Mucosa of gallbladder (tissue), 1 donor: ENCODE results near the gene NT5C. TPM values are rescaled to one million over a fixed set of nuclear protein-coding genes. Genes with fewer than 3 reads are reported as not detected.

Source experiments
- DNase-seq: peaks from one replicate; pipeline ENCODE4 v3.0.0-alpha.2; 2020; ENCODE audit warnings: low spot score
- total RNA-seq: library from RNA; stranded (reverse); gene quantifications from one replicate; pipeline ENCODE4 v1.2.1, GENCODE V29; 2021
- donor health status: DM: no; HTN: no; CAD: no.

Gene NT5C
- total RNA-seq, 1 donor from 2014 or later = 50.0 TPM

DNA sequence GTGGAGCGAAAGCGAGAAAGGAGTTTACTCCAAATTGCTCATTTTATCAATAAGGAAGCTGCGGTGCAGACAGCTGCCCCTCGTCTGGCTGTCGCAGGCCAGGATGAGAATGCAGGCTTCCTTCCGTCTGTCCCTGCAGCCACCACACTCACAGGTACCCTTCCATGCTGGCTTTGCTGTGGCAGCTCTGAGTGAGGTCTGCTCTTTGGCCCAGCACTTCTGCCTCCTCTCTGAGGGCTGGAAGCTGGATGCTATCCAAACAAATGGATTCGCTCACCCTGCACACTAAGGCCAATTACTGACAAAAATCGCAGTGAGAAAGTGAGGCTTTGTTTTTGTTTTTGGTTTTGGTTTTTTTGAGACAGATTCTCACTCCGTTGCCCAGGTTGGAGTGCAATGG lies 14.8 kb downstream of the NT5C start:
- no peak for DNase-seq

DNA sequence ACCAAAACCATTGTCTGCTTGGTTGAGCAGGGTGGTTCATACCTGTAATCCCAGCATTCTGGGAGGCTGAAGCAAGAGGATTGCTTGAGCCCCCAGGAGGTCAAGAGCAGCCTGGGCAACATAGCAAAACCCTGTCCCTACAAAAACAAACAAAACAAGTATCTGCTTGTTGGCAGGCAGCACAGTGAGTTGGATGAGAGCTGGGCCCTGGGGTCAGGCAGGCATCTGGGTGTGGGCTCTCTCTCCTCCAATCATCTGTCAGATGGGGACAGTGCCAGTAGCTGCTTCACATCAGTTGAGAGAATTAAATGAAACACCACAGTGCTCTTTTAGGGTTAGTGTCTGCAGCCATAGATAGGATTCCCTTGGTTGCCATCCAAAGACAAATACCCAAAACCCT lies 16.0 kb downstream of the NT5C start:
- no peak for DNase-seq

DNA sequence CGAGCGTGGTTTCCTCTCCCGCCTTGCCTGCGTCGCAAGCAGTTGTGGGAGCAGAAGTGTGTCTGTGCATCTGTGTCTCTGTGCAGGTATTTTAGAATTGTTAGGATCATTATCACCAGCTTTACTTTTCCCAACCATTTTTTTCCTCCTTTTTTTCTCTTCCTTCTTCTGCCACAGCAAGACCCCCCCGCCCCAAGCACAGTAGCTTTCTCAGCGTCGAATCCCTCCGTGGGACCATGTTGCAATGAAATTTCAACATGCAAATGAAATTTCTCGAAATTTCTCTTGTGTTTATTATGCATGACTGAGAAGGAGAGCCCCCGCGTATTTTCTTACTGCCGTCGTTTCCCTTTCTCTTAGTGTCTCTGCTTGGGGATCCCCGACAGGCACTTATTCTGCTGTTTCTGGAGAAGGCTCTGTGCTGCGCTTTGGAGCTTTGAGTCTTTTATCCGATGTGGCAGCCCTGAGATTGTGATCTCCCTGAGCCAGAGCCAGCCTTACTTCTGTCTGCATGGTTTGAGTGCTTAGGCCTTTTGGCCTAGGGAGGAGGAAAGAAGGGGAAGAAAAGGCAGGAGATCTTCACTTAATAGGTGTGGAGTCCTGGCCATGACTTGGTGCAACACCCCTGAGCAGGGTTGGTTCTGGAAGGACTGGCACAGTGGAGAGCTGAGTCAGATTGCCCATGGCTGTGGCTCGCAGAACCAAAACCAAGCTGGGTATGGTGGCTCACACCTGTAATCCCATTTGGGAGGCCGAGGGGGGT lies 16.8 kb downstream of the NT5C start:
- no peak for DNase-seq

DNA sequence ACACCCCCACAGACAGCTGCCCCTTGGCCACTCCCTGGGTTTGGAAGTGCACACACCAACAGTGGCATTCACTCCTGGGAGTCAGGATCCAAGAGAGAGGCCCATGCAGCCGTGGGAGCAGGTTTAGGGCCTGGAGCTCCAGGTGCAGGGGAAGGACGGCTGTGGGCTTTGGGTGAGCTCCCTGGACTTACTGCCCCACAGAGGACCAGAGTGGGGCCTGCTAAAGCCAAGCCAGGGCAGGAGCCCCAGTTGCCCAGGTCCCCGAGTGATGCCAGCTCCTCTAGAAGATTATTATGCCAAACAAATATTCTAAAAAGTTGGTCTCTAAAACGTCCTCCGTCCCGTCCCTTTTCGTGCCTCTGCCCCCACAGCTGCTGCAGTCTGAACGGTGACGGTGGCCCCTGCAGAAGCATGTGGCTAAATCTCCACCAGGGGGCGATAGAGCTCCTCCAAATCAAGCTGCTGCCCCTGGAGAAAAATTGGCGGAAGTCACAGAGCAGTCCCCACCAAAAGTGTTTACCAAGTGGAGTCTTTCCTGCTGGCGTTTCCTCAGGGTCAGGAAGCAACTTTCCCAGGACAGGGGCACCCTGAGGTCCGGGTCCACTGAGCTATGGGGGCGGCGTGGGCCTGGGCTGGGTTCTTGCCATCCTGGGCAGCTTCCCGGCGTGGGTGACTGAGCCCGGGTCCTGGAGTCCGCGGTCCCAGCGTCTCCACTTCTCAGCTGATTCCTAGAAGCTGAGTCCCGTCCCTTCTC lies 17.6 kb downstream of the NT5C start:
- DNase-seq = peak; percentile 93

DNA sequence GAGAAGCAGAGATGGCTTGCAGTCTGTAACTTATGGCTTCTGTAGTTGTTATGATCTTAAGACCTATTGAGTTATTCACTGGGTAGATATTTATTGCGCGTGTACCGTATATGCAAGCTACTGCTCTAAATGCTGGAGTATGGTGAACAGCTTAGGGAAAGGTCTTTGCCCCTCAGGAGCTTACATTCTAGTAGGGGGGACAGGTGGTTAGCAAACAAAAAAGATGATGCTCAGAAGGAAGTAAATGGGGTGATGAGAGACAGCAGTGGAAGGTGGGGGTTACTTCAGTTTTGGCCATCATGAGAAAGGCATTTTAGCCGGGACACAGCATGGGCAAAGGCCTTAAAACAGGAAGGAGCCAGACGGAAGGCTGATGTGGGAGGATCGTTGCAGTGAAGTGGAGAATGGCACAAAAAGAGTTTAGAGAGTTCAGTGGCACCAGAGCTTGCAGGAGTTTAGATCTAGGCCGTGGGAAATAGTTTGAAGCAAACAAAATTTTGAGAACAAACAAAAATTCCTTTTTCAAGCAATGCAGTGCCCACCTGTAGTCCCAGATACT lies 19.7 kb downstream of the NT5C start:
- no peak for DNase-seq

GRCh38 chr17:75110234-75110937 lies 21.2 kb downstream of the NT5C start:
- DNase-seq = no peak

DNA sequence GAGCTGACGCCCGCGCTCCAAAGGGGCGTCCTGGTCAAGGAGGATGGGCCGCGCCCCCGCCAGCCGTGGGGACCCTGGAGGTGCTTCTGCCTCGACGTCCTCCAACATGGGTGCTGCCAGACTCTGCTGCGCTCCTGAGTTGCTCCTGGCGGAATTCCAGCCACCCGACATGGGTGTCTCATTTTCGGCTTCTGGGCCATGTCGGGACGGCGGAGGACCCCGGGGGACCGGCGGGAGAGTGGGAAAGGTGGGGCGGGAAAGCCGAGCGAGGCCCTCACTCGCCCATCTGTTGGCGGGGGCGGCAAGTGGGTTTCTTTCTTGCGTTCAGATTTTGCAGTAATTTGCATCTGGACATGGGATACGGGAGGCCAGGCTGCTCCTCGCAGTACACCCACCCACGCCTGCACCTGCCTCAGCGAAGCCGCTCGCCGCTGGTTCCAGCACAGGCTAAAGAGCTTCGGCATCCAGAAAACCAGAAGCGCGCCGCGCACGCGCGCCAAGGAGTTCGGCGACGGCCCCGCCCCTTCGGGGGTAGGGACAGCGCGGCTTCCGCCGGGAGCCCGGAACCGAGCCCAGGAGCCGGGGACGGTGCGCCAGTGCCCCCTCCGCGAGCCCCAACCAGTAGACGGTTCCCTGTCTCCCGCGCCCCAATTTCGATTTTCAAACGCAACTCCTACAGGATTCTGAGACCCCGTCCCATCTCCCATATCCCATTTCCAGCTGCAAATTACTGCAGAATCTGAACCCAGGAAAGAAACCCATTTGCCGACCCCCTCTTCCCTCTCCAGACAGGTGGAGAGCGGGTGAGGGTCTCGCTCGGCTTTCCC lies 21.9 kb downstream of the NT5C start, which contains the start of gene ARMC7:
ARMC7 (plus strand) TSS at position 563 of the 827 bp plus-strand sequence. CDS start 320 bp downstream, outside the sequence.
- DNase-seq = peak; percentile 91

- no peak for DNase-seq
Measured at GRCh38 chr17:75109046-75109406, 22.5 kb downstream of the NT5C start.

GRCh38 chr17:75108193-75108592 lies 23.3 kb downstream of the NT5C start:
- DNase-seq = no peak

DNA sequence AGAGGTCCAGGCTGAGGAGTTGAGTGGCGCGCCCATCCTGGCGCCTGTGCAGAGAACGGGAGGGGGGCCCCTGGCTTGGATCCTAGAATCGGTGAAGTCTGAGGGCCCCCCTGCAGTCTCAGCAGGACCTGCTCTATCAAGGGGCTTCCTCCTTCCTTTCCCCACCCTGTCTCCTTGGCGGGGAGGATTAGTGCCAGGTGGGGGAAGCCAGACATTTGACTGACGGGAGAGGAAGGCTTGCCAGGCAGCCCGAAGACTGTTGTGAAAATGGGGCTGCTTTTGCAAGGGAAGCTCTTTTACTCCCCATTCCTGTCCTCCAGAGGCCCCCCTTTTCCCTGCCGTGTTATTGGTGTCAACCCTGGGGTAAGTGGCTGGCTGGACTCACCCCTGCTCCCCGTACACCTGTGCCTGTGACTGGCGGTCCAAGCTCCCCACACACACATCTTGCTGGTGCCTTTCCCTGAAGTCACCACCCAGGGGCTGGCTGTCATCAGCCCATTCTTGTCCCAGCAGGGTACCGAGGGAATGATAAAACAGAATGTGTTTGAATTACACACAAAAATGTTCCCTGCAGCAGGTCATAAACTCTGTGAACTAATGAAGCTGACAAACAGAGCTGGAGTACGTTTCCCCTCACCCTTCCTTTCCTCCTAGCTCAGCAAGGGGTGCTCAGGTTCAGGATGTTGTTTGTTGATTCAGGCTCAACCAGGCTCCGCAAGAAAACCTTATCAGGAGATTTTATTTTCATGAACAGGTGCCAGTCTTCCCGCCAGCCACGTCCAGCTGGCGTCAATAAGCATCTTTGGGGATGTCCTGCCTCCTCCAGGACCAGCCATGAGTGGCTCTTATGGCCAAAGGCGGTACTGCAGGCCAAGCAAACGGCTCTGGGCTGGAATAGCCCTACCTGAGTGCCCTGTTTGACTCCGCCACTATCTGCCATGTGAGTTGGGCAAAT lies 26.1 kb downstream of the NT5C start:
- peak; percentile 68 for DNase-seq

DNA sequence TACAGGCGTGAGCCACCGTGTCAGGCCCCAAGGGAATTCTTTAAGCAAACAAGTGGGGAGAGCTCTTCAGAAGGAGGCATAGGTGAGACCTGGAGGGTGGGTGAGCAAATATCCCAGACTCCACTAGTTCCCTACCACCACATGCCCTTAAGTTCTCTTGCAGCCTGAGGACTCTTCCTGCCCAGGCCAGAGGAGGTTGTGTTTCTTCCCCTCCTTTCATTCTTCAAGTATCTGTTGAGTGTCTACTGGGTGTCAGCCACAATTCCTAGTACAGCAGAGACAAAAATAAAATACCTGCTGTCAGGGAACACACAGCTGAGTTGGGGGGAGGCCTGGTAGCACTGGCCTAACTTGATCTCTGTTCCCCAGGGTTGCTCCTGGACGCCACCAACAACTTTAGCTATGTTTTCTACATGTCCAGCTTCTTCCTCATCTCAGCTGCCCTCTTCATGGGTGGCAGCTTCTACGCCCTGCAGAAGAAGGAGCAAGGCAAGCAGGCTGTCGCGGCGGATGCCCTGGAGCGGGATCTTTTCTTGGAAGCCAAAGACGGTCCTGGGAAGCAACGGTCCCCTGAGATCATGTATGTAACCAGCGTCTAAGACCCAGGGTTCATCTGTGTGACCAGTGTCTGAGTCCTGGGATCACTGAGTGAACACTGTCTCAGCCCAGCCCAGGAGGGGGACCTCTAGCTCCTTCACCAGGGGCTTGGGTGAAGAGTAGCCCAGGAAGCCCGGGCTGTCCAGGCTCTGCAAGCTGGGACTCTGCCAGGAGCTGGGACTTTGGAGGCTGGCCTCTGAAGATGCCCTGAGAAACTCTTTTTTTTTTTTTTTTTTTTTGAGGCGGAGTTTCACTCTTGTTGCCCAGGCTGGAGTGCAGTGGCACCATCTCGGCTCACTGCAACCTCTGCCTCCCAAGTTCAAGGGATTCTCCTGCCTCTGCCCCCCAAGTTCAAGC lies 27.7 kb downstream of the NT5C start:
- no peak for DNase-seq

DNA sequence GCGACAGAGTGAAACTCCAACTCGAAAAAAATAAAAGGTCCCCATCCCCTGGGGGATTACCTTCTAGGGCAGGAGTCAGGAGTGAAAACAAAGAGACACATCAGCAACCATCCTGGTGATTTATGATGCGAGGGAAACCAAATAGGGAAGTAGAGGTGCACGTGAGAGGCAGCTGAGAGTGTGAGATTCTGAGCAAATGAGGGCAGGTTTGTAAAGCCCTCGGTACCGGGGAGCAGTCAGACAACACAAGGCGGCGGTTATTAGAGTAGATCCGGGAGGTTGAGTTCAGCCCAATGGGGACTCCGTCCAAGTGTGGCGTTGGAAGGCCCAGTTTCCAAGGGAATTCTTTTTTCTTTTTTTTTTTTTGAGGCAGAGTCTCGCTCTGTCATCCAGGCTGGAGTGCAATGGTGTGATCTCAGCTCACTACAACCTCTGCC lies 29.1 kb downstream of the NT5C start:
- no peak for DNase-seq

- DNase-seq = no peak
Measured at GRCh38 chr17:75099881-75100595, 31.5 kb downstream of the NT5C start.

- DNase-seq = no peak
Measured at GRCh38 chr17:75098861-75099260, 32.7 kb downstream of the NT5C start.

- no peak for DNase-seq
Measured at GRCh38 chr17:75097865-75098264, 33.7 kb downstream of the NT5C start.

DNA sequence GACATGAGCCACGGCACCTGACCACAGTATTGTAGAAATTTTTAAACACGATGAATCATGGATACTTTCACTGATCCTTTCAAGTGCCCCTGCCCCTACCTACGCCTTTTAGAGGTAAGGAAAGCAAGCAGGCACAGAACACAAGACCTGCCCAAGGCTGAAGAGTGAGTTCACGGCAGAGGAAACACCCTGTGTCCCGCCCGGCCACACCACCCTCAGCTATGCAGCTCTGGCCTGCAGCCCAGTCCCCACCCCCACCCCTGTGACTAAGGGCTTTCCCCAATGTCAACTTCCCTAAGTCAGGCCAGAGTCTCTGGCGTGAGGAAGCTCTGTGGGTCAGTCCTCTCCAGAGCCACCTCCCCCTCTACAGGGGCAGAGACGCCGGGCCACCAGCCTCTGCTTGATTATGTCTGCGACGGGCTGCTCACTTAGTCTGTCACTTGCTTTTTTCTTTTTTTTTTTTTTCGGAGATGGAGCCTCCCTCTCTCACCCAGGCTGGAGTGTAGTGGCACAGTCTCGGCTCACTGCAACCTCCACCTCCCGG lies 35.4 kb downstream of the NT5C start:
- DNase-seq = peak; percentile 87

DNA sequence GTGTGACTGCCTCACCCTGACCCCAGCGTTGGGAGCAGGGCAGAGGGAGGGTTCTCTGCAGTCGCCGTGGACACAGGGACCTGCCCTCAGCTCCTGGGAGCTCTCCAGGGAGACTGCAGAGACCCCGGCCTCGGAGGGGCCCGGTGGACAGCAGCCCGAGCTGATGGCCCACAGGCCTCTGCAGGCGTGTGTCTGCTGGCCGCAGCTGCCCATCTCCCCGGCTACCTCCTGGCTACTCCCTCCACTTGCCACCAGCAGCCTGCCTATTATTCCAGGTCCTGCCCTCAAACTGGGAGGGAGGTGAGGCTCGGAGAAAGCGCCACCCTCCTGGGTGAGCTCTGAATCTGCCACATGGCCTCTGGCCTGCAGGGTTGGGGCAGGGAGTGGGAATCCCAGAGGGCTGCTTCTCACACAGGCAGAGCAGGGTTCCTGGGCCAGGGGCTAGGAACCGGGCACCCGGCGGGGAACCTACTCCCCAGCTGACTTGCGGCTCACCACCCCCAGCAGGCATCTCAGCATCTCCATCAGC lies 36.6 kb downstream of the NT5C start:
- no peak for DNase-seq
